NCI-H2196 (cell line): ENCODE measurements around the gene PEX1.
"Not testable (repeated sequence)": the region's sequence is repeated elsewhere in the genome, so short reads cannot be mapped to it uniquely, and the experiment has no call there.

ENCODE experiments used
- DNase-seq: peaks from one replicate; lab custom pipeline; 2025; ENCODE audit not compliant: unreplicated experiment; lab: John Stamatoyannopoulos, UW

The PEX1 gene

DNA sequence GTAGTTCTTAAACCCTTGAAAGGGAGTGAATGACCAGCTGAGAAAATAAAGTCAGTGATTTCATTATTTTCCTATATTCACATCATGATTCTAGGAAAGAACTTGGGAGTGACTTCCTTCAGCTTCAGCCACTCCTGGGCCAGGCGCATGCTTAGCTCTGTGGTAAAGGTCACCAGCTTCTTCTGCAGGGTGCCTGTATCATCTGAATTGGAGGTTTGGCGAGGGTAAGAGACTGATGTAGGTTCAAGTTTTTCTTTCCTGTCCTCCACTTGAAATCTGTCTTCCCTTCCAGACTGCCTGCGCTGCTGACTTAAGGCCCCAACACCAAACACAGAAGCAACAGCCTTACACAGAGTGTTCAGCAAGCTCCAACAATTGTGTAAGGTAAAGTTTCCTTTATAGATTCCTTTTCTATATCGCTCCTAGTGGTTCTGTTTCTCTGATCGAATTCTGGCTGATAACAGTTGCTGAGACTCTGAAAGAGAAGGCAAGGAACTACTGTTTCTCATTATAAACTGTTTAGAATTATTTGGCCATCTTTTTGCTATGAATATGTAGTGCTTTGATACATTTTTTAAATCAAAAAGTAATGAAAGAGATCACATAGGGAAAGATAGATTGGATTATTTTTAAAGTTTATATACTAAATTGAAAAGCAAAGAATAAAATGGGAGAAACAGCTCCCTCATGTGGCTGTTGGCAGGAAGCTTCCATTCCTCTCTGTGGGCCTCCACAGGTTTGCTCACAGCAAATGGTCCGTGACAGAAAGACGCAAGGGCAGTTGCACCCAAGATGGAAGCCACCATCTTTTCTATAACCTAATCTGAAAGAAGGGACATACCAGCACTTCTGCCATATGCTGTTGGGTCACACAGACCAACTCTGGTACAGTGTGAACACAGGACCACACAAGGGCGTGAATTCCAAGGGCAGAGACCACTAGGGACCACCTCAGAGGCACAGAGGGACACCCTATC lies 67.0 kb downstream of the PEX1 start:
- peak; percentile 72 for DNase-seq

DNA sequence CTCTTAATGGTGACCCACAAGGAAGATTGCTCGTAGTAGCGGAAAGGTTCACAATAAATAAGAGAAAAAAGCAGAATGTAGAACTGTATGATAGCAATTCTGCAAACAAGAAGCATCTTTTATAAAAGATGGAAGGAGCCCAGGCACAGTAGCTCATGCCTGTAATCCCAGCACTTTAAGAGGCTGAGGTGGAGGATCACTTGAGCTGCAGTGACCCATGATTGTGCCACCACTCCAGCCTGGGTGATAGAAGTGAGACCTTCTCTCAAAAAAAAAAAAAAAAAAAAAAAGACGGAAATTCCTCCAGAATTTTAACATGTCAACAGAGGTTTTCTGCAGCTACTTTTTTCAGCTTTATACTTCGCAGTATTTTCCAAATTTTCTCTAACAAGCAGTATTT lies 67.8 kb downstream of the PEX1 start:
- no peak for DNase-seq

DNA sequence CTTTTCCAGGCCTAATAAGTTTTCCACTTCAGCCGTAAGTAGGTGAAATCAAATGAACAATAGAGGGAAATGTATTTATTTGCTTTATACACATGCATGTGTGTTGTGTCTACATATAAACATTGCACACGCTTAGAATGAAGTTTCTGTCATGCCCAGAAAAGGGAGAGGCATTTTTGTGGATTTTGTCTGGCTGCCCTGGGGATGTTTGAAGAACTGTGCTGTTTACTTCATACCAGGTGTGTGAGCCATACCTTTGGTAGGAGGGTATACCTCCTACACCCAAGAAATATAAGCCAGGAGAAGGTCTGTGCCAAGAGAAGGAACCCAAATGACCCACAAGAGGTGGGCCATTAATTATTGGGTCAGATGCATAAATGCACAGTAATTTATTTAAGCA lies 68.2 kb downstream of the PEX1 start:
- DNase-seq: no peak

DNA sequence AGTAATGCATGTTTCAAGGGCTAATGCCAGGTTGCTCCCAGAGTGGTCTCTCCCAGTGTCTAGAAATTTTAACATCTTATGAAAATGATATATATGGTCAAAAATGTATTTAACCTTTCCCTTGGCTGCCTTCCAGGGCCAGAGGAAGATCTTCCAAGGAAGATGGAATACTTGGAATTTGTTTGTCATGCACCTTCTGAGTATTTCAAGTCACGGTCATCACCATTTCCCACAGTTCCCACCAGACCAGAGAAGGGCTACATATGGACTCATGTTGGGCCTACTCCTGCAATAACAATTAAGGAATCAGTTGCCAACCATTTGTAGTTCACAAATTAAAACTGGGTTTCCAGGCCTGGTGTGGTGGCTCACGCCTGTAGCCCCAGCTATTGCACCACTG lies 72.1 kb downstream of the PEX1 start:
- DNase-seq: no peak

DNA sequence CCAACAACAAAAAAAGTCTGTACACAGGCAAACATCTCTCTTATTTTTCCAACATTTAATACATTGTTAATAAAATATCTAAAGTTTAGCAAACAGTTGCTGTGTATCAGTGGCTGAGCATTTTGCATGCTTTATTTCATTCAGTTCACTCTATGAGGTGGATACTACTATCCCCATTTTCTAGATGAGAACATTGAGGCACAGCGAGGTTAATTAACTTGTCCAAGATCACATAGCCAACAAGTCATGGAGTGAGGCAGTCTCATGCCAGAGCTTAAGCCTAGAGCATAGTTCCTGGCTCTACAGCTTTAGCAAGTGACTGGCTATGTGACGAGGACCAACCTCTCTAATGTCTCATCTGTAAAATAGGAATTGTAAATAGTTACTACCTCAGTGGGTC lies 76.7 kb downstream of the PEX1 start:
- DNase-seq: no peak

DNA sequence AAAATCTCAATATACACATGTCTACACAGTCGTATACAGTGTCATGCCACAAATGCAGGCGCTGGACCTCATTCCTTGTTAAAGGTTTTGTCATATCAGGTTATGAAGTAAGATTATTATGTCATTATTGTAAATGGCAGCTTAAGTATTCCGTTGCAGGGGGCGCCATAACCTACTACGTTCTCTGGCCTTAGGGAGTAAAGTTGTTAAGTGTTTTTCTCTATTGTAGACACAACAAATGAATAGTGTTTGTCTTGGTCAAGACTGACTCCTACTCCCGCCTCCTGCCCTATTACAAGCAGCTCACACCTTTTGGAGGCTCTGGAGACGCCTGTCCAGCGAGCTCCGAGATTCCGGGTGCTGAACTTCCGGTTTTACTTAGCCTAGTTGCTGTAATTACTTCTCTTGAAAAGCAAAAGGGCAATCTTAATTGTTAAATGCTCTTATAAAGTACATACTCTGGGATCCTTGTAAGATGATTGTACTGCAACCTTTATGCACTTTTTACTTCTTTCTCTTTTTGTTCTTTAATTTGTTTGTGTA lies 80.0 kb downstream of the PEX1 start:
- peak; percentile 73 for DNase-seq

DNA sequence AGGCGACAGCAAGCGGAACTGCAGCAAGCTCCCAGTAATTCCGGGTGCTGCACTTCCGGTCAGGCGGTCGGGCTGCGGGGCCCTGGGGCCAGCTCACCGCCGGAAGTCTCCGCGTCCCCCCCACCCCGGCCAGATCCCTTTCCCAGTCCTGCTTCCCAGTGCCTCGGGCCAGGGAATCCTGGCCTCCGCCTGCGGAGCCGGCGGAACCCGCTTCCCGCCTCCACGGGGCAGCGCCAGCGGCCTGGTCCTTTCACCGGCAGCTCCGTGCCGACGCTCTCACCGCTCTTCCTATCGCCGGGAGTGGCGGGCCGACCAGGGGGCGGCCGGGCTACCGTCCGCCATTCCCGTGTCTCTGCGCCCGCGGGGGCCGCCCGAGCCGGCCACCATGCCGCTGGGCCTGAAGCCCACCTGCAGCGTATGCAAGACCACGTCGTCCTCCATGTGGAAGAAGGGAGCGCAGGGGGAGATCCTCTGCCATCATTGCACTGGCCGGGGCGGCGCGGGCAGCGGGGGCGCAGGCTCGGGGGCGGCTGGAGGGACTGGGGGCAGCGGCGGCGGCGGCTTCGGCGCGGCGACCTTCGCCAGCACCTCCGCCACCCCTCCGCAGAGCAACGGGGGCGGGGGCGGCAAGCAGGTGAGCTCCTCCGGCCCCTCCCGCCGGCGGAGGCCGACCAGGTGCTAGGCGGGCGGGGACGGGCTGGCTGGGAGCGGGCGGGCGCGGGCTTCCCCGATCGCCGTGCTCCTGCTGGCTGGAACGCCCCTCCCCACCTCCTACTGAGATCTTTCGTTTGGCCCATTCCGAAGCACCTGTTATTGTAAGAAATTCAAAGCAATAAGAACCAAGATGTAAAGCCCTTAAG lies 80.7 kb downstream of the PEX1 start, which contains the start of gene GATAD1:
GATAD1 (plus strand) TSS at position 138 of the 860 bp plus-strand sequence; CDS start at position 386, 248 bp downstream.
- DNase-seq: peak; percentile 97

DNA sequence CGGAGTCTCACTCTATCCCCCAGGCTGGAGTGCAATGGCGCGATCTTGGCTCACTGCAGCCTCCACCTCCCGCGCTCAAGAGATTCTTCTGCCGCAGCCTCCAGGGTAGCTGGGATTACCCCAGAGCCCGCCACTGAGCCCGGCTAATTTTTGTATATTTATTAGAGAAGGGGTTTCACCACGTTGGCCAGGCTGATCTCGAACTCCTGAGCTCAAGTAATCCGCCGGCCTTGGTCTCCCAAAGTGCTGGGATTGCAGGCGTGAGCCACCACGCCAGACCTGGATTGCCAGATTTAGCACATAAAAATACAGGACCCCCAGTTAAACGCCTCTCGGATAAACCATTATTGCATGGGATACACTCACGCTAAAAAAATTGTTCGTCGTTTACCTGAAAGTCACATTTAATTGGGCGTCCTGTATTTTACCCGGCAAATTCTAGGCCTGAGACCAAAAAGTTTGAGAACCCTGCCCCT lies 81.4 kb downstream of the PEX1 start:
- no peak for DNase-seq

DNA sequence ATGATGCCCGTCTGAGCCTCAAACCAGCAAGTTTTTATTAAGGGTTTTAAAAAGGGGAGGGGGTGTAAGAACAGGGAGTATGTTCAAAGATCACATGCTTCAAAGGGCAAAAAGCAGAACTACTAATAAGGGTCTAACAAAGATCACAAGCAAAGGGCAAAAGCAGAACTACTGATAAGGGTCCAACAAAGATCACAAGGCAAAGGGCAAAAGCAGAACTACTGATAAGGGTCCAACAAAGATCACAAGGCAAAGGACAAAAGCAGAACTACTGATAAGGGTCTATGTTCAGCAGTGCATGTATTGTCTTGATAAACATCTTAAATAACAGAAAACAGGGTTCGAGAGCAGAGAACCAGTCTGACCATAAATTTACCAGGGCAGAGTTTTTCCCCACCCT lies 85.6 kb downstream of the PEX1 start:
- not testable (repeated sequence) for DNase-seq

DNA sequence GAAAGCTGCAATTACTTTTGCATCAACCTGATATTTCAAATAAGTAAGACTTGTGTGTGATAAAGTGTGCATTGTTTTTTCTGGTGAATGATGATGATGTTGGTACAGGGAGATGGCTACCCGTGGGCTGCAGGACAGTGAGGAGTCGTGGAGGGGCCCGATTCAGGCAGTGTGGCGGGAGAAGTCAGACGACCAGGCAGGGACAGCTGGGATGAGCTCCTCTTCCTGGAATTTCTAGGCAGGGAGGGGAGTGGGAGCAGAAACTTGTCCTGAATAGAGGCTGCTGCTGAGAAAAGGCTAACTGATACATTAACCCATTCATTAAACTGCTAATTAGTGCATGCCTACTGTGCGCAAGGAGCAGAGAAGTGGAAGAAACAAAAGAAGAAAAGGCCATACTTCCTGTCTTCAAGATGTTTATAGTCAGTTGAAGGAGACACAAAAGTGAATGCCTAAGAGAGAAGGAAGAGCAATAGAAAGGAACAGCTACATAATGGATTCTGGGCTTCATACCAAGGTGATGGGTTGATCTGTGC lies 90.3 kb downstream of the PEX1 start:
- no peak for DNase-seq
